Peyer's patch (tissue), 4 donors: ENCODE data around the gene HOXC4.

Experiments used
- CTCF ChIP-seq, 6 experiments: fragments of 450-650 bp in 4 of 6; fragments of 200-600 bp in 2 of 6; sonication (generic) in 1 of 6; IDR thresholded peaks; one replicate each; pipeline ENCODE4 v1.5.1; 2017 to 2019; ENCODE audit warnings: antibody characterized with exemption in 6 of 6, mild to moderate bottlenecking in 3 of 6, moderate library complexity in 1 of 6
- POLR2A ChIP-seq, 2 donors: fragments of 450-650 bp; IDR thresholded peaks; one replicate each; pipeline ENCODE4 v1.5.1; 2017; ENCODE audit warnings: antibody characterized with exemption in 2 of 2, mild to moderate bottlenecking in 2 of 2, moderate library complexity in 2 of 2

GRCh38 chr12:54065677-54066076 is 12.0 kb downstream of the HOXC4 start:
- TF ChIP-seq CTCF (IDR thresholded peaks at IDR 0.05) (no peak), POLR2A (IDR thresholded peaks at IDR 0.05) (no peak)
